GM19452 (cell line): ENCODE results near the gene SYT13.
"Not testable (repeated sequence)": the region's sequence is repeated elsewhere in the genome, so short reads cannot be mapped to it uniquely, and the experiment has no call there.

Experiments
- ATAC-seq: cut with Tn5 transposase; IDR thresholded peaks from one replicate; pipeline ENCODE4 v1.9.1; 2021; ENCODE audit not compliant: unreplicated experiment

SYT13 gene

DNA sequence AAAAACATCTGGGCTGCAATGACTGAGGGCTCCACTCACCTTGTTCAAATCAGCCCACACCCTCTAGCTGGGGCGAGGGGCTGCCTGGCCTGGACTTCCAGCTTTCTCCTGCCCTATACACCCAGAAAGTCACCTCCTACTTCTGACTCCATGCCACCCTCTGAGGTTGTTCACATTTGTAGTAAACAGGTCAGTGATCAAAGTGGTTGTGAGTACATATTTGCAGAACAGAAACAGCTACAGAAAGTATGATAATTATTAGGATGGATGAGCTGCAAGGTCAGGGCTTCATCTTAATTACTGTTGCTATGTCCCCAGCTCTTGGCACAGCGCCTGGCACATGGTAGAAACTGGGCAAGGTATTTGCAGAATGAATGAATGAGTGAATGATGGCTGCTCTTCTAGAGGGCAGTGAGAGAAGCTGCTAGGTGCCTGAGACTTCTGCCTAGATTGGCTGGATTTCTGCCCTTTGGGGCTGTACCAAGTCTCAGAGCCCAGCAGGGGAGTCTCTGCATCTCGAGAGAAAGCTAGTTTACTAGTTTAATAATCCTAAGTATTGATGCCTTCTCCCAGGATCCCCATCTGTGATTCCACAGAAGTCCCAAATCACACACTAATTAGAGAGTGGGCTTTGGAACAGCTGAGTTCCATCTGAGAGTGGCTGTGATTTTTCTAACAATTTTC is 36.0 kb downstream of the SYT13 start:
- ATAC-seq: no peak

DNA sequence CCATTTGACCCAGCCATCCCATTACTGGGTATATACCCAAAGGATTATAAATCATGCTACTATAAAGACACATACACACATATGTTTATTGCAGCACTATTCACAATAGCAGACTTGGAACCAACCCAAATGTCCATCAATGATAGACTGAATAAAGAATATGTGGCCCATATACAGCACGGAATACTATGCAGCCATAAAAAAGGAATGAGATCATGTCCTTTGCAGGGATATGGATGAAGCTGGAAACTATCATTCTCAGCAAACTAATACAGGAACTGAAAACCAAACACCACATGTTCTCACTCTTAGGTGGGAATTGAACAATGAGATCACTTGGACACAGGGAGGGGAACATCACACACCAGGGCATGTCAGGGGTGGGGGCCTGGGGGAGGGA is 36.8 kb downstream of the SYT13 start:
- ATAC-seq: not testable (repeated sequence)

DNA sequence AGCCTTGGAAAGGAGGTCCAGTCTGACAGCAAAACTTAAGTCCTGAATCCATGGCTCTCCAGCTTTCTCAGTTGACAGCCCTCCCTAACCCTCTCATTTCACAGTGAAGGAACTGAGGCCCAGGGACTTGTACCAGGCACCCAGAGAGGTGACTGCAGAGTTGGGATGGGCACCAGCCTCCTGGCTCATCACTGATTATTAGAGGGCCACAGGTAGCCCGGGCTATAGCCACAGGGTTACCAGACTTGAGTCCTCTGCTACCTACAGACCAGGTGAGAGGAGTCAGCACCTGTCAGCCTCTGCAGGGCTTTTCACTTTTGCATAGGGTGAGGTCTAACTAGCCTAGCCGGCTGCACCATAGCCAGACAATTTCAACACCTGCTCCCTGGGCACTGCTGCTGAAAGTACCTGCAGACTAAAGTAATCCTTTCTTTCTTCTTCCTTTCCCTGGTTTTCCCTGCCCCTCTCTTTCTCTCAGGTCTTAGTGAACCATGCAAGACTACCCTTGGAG is 37.6 kb downstream of the SYT13 start:
- ATAC-seq: no peak

DNA sequence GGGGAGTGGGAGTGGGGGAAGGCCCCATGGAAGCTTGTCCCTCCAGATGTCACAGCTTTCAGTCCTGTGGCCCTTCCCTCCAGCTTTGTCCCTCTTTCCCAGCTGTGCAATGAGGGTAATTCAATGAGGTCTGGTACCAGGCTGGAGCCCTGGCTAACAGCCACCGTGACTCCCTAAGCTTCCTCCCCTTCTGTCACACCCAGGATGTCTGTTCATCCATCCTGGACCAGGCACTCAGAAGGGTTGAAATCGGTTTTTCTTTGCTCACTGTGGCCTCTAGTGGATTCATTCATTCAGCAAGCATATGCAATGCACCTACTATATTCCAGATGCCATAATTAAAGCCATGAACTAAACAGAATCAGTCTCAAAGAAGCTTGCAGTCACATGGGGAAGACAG is 38.7 kb downstream of the SYT13 start:
- no peak for ATAC-seq

DNA sequence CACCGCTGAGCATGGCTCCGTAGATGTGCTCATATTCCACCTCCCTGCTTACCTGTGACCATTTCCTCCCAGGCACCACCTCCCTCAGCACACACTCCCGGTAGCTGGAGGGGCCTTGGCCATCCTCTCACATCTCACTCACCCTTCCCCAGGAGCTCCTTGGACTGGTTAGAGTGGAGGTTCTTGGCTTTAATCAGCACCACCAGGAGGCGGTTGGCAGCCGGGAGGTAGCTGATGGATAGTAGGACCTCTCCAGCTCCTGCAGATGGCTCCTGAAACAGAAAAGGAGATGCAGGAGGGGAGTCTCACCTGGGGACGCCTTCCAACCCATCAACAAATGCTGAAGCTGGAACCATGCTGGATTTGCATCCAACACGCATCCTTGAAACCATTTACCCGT is 39.9 kb downstream of the SYT13 start:
- no peak for ATAC-seq

DNA sequence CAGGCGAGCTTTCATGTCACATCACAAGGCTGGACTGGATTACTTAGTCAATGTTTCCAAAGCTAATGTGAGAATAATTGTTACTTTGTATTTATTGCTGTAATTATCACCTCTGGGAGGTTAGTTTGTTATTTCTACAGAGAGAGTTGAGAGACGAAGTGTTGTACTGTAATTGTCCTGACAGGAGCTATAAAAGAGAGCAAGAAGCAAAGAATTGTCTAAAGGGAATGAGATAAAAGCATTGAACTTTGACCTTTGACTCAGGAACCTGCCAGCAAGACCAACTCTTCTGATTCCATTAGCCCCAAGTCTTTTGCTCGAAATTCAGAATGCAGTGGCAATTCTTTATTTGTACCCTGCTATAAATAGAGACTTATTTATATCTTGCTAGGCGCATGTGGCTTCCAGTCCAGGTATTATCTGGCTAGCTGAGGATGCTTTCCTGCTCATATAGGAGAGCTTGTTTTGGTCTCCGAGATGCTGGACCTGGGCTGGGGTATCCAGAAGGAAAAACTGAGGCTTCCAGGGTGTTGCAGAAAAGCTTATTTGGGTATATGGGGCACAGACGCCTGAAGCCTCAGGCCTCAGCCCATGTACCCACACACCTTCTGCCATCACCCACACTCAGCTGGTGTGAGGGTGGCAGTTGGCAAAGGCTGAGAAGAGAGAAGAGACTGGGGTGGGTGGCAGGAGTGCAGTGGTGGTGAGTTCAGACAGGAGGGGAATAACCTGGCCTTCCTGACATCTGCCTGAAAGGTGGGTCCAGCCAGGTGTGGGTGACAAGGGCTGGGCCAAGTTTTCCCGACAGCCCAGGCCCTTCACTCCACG is 40.7 kb downstream of the SYT13 start:
- no peak for ATAC-seq

DNA sequence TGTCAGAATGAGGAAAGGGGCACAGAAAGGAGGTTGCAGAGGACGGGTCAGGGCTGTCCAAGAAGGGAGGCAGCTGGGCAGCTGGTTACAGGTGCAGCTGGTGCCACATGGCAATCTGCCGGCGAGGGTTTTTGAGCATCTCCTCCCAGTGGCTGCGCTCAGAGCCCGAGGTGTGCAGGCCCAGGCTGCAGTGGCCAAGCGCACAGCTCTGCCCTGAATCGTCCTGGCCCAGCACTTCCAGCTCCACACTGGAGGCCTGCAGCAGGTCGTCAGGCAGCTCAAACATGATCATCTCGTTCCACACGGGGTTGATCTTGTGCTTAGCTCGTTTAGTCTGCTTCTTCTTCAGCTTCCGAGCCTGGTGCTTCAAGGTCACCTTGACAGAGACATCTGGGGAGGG is 42.2 kb downstream of the SYT13 start:
- ATAC-seq: no peak

DNA sequence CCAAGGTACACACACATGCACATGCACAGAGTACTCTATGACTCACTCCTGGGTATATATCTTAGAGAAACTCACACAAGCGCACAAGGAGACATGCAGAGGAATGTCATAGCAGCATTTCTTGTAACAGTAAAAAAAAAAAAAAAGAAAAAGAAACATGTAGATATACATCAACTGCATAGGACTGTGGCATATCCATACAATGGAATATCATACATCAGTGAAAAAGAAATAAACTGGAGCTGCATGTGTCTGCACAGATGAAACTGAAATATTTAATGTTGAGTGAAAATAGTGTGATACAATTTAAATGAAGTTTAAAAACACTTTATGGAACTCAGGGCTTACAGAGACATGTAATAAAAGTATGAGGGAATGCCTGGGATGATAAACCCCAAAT is 46.4 kb downstream of the SYT13 start:
- no peak for ATAC-seq

DNA sequence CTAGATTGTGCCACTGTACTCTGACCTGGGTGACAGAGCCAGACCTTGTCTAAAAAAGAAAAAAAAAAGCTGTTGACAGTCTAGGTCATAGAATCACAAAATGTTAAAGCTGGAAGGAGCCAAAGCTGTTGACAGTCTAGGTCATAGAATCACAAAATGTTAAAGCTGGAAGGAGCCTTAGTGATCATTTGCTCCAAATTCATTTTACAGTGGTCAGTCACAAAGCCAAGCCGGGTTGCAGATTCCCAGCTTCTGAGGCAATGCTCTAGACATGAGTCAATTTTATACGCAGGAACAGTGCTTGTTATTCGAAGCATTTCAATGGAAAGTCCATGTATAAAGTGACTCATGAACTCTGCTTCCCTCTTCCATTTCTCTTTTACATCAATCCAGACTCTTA is 47.4 kb downstream of the SYT13 start:
- no peak for ATAC-seq

DNA sequence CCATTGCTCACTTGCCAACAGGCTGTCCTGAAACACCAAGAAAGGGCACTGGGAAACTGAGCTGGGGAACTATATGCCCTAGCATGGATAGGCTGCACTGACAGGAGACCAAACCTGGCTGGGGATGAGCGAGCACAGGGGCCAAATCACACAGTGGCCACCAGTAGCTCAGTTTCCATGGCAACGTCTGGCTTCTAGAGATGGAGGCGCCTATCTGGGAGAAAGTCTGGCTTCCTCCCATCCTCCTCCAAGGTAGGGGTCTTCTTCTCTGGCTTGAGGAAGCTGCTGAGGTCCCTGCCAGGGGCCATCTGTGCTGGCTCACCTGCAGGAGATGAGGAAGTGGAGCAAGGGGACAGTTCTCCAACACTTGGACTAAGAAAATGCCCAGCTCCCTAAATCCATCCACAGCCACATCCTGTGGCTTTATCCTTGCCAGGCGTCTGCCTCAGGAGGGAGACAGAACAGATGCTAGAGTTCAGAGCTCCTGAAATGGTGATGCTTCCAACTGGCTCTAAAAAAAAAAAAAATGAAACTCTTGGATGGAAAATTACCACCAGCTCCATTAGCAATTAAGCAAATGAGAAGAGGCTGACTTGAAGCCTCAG is 48.3 kb downstream of the SYT13 start:
- ATAC-seq: no peak

DNA sequence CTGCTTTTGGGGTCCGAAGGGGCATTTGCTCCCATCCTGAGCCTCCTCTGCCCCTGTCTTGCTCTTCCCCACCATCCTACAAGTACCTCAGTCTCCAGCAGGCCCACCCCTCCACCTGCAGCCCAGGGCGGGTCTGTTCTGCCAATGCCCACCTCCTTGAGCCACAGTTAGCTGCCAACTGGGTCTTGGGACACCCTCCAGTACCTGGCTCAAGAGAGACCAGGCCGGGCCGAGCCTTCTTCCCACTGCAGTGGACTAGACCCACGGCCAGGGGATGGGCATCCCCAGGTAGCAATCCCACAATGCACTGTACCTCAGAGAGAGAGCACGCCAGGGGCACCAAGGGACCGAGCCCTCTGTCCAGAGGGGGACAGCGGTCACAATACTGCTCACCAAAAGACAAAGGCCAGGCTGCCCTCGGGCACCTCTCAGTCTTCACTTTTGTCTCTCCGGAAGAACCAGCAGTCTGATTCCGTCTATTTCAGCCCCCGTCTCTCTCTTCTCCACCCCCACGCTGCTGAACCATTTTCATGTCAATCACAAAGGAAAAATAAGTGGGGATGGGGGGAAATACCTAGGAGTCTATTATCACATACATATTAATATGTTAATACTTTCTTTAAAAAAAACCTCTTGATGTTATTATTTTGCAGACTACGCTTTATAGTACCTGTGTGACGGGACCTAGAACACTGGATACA is 51.7 kb downstream of the SYT13 start:
- ATAC-seq: no peak

DNA sequence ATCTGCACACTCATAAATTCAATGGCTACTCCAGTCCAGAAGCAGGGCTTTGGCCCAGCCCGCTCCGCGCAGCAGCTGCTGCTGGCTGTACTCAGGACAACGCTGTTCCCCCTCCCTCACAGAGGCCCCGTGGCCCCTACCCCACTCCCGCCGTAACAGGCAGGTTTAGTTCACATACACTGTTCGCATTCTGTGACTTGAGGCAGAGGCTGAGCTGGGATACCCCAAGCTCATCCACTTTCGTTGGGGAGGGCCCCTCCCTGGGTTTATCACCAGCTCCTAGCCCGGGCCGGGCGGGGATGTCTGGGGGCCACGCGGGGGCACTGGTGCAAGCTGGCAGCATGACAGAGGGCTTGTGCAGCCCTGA is 52.4 kb downstream of the SYT13 start:
- no peak for ATAC-seq

DNA sequence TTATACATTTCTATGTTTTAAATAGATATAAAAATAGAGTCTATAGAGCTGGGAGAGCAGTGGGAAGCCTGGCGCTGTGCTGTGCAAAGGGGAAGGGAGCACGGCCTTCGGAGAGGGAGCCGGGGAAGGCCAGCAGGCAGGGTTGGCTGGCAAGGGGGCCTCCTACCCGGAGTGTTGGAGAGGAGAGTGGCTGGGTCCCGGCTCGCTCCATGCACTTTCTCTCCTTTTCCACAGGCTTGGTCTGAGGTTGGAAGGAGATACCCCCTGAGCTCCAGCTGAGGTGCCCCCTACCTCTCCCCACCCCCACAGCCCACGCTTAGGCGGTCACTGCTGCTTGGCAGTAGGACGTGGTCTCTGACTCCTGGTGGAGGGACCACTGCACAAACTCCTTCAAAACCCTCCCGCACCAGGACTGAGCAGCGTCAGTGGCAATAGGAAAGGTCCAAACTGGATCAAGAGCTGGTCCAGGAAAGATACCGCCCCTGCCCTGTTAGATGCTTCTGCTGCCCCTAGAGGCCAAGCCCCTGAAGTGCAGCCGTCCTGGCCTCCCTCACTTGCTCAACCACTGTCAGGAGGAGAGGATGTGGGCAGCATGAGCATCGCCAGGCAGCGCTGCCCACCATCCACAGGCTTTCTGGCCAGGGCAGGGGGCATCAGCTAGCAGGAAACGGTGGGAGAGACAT is 52.9 kb downstream of the SYT13 start:
- ATAC-seq: no peak

DNA sequence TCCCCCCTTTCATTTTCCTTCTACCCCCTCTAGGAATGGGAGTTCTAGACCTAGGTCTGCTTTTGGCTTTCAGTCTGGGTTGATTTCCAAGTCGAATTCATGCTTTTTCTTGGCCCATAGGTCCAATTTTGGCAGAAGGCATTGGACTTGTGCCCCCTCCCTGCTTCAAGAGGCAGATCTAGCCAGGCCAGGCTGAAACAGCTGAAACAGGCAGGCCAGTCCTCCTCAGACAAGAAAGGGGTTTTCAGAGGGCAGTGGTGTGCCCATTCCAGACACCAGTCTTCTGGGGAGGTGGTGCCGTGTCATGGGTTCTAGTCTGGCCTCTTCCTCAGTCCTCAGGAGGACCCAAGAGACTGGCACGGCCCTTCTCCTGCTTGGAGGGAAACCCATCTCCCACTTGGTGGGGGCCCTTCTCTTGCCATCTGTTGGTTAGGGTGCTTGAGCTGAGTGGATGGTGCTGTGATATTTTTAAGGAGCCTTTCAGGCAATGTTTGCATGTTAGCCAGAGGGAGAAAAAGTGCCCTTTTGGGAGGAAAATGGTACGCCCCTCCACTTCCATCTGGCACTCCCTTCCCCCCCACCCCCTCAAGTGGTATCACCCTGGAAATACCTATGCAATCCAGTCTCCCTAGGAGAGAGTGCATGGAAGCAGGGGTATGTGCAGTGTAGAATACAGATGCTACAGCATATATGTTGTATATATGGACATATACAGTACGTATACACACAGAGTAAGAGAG is 53.6 kb downstream of the SYT13 start:
- no peak for ATAC-seq

DNA sequence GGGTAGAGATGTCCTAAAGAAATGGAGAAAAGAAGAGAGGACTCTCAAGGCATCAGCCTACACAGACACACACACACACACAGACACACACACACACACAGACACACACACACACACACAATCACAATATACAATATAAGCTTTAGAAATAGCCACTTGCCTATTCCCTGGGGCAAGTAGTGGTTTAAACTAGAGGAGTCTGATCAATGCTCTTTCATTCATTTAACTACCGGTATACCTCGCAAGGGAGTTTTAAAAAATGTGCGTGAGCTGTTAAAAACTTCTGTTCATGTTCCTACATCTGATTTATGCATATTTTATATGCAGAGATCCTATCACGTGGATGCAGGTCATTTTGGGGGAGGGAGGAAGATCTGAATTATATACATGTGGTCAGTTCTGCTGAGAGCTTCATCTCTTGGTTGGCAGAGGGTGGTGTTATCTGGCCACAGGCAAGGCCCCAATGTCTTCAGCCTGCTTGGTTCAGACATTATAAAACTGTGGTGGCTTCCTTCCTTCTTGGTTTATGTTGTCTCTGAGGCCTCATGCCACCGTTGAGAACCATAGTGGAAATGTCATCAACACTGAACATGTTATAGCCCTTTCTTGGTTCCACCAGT is 56.6 kb downstream of the SYT13 start:
- no peak for ATAC-seq

DNA sequence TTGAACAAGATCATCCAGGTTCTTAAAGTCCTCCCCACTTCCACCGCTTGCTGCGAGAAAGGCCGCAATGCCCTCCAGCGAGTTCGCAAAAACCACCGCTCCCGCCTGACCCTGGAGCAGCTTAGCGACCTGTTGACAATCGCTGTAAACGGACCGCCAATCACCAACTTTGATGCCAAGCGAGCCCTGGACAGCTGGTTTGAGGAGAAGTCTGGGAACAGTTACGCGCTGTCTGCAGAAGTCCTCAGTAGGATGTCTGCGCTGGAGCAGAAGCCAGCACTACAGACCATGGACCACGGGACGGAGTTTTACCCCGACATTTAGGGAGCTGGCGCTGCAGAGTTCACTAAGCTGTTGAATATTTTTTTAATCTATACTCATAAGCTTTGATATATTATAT is 58.3 kb downstream of the SYT13 start:
- ATAC-seq: no peak

DNA sequence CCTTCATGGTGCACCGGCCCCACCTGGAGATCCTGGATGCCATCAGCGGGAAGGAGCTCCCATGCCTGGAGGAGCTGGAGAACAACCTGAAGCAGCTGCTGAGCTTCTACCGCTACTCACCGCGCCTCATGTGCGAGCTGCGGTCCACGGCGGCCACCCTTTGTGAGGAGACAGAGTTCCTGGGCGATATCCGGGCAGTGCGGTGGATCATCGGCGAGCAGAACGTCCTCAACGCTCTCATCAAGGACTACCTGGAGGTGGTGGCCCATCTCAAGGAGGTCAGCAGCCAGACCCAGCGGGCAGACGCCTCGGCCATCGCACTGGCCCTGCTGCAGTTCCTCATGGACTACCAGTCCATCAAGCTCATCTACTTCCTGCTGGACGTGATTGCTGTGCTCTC is 59.2 kb downstream of the SYT13 start:
- ATAC-seq: no peak

DNA sequence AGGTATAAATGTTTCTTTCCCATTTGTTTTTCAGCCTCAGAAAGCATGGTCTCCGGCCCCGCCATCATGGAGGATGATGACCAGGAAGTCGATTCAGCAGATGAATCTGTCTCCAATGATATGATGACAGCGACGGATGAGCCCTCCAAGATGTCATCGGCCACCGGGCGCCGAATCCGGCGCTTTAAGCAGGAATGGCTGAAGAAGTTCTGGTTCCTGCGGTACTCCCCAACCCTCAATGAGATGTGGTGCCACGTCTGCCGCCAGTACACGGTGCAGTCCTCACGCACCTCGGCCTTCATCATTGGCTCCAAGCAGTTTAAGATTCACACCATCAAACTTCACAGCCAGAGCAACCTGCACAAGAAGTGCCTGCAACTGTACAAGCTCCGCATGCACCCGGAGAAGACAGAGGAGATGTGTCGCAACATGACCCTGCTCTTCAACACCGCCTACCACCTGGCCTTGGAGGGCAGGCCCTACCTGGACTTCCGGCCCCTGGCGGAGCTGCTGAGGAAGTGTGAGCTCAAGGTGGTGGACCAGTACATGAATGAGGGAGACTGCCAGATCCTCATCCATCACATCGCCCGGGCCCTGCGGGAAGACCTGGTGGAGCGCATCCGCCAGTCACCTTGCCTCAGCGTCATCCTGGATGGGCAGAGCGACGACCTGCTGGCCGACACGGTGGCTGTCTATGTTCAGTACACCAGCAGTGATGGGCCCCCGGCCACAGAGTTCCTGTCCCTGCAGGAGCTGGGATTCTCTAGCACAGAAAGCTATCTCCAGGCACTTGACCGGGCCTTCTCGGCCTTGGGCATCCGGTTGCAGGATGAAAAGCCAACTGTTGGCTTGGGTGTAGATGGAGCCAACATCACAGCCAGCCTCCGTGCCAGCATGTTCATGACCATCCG is 59.9 kb downstream of the SYT13 start:
- ATAC-seq: no peak

DNA sequence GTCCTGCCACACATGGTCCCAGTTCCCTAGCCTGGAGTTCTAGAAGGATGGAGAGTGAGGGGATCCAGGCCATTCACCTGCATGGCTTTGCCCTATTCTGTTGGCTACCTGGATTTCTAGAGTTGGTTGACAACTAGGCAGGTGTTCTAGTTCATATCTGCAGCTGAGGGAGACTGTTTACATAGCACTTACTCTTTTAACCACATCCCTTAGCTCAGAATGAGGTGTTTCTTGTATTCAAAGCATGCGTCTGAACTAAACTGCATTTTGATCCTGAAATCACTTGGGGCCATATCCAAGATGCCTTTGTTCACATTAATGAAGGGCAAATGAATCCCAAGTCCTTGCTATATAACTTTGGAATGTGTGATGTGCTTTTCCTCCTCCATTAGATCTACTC is 60.9 kb downstream of the SYT13 start:
- ATAC-seq: no peak
